Effector memory CD4-positive, alpha-beta T cell (primary cell): ENCODE data around the gene DSCAML1.

Source experiments
- DNase-seq, 3 donors: peaks; one replicate each; pipeline ENCODE4 v3.0.0-alpha.2; 2020
- H3K27ac ChIP-seq: 2 replicates; pipeline ENCODE4 v1.7.0; 2013; ENCODE audit warnings: mild to moderate bottlenecking, low read length, moderate library complexity; ENCODE audit not compliant: insufficient read depth, poor library complexity, severe bottlenecking
- H3K27me3 ChIP-seq: replicated peaks from 2 replicates; pipeline ENCODE4 v1.7.0; 2013; ENCODE audit warnings: mild to moderate bottlenecking, low read length; ENCODE audit not compliant: insufficient read depth, control insufficient read depth, poor library complexity, severe bottlenecking
- H3K36me3 ChIP-seq: 2 replicates; pipeline ENCODE4 v1.7.0; 2013; ENCODE audit warnings: mild to moderate bottlenecking, low read length, moderate library complexity; ENCODE audit not compliant: control insufficient read depth, insufficient read depth
- H3K4me1 ChIP-seq: 2 replicates; pipeline ENCODE4 v1.7.0; 2013; ENCODE audit warnings: low read length, mild to moderate bottlenecking; ENCODE audit not compliant: control insufficient read depth, insufficient read depth, poor library complexity, severe bottlenecking
- H3K4me3 ChIP-seq: 2 replicates; pipeline ENCODE4 v1.7.0; 2013; ENCODE audit warnings: low read length, low read depth, mild to moderate bottlenecking; ENCODE audit not compliant: insufficient read depth, poor library complexity, severe bottlenecking
- H3K9me3 ChIP-seq: 2 replicates; pipeline ENCODE4 v1.7.0; 2013; ENCODE audit warnings: mild to moderate bottlenecking, low read length, moderate library complexity; ENCODE audit not compliant: control insufficient read depth

Gene DSCAML1

GRCh38 chr11:117392001-117392690 is 404.9 kb downstream of the DSCAML1 start:
- Histone ChIP-seq H3K4me3 (no peak overlapping the region), H3K9me3 (no peaks in the 10 kb centered on the region), H3K27me3 (no peaks in the 10 kb centered on the region), H3K4me1 (no peaks in the 10 kb centered on the region), H3K36me3 (peaks cover 75% of the 10 kb centered on the region), H3K27ac (no peak overlapping the region)
- DNase-seq = no peak

DNA sequence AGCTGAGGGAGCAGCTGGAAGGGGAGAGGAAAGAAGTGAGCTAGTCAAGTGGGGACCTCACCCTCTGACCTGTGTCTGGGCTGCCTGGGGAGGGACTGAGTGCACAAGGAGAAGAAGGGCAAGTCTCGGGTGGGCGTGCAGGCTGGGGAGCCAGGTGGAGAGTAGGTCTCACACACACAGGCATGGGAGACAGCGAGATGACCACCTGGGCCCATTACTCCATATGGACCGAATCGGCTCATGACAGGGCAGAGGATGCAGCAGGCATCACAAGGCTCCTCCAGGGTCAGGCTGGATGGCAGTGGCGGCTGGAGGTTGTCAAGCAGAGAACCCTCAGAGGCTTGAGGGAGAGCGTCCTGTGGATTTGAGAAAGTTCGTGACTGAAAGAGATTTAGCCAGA is 405.8 kb downstream of the DSCAML1 start:
- H3K36me3 ChIP-seq = peaks cover 75% of the 10 kb centered on the region
- H3K27me3 ChIP-seq = no peaks in the 10 kb centered on the region
- no peaks in the 10 kb centered on the region for H3K9me3 ChIP-seq
- no peak for DNase-seq
- H3K27ac ChIP-seq = no peak overlapping the region
- H3K4me3 ChIP-seq = no peak overlapping the region
- H3K4me1 ChIP-seq = no peaks in the 10 kb centered on the region

DNA sequence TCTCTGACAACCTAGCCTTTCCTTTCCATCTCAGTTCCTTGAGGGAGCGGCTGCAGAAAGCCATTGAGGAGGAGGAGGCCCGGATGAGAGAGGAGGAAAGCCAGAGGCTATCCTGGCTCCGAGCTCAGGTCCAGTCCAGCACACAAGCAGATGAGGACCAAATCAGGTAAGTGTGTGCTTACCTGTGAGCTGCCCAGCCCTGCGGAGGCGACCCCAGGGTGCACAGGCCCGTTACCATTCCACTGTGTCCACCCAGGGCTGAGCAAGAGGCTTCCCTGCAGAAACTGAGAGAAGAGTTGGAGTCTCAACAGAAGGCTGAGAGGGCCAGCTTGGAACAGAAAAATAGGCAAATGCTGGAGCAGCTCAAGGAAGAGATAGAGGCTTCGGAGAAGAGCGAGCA is 406.3 kb downstream of the DSCAML1 start:
- Histone ChIP-seq H3K4me1 (no peaks in the 10 kb centered on the region), H3K36me3 (peaks cover 75% of the 10 kb centered on the region), H3K9me3 (no peaks in the 10 kb centered on the region), H3K4me3 (no peak overlapping the region), H3K27ac (no peak overlapping the region), H3K27me3 (no peaks in the 10 kb centered on the region)
- DNase-seq = no peak

GRCh38 chr11:117387992-117388755 is 408.8 kb downstream of the DSCAML1 start:
- H3K4me3 ChIP-seq = no peak overlapping the region
- no peaks in the 10 kb centered on the region for H3K9me3 ChIP-seq
- no peak overlapping the region for H3K27ac ChIP-seq
- H3K27me3 ChIP-seq = no peaks in the 10 kb centered on the region
- peaks cover 55% of the 10 kb centered on the region for H3K36me3 ChIP-seq
- DNase-seq = no peak
- H3K4me1 ChIP-seq = no peaks in the 10 kb centered on the region

DNA sequence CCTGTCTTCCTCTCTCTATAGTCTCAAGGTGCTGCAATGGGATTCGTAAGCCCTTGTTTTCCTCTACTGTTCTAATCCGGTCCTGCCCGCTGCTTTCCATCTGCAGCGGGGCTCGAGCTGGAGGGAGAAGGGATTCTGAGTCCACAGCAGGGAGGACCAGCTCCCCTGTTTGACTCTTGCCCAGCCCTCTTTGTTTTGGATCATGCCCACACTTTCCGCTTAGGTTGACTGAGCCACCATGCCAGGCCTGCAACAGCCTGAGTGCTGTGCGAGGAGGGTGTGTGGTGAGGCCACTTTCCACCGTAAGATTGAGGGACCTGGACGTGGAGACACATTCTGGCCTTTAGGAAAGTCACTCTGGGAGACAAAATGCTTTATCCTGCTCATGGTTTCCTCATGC is 411.1 kb downstream of the DSCAML1 start:
- H3K4me1 ChIP-seq = no peaks in the 10 kb centered on the region
- H3K27ac ChIP-seq = no peak overlapping the region
- peaks cover 53% of the 10 kb centered on the region for H3K36me3 ChIP-seq

DNA sequence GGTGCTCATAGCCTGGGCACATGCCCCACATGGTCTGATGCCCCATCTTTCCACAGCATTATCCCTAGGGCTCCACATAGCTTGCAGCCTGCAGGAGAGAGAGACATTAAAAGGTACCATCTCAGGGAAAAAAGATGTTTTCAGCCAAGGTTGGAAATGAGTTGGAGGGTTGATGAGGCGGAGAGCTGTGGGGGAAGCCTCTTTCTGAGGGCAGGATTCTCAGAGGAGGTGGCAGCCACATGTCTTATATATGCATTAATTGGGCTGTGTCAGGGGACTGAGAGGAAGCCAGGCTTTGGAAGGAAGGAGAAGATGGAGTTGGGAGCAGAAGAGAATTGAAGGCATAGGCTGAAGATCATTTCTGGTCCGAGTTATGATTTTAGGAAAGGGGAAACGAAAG is 411.5 kb downstream of the DSCAML1 start:
- Histone ChIP-seq H3K4me3 (no peak overlapping the region), H3K27me3 (no peaks in the 10 kb centered on the region), H3K9me3 (no peaks in the 10 kb centered on the region), H3K36me3 (peaks cover 55% of the 10 kb centered on the region), H3K4me1 (no peaks in the 10 kb centered on the region), H3K27ac (no peak overlapping the region)
- DNase-seq = no peak

More for the DNA sequence above, 411.1 kb downstream of the DSCAML1 start:
- DNase-seq = no peak
- Histone ChIP-seq H3K9me3 (no peaks in the 10 kb centered on the region), H3K27me3 (no peaks in the 10 kb centered on the region), H3K4me3 (no peak overlapping the region)

- no peak overlapping the region for H3K4me3 ChIP-seq
- no peak for DNase-seq
- H3K27ac ChIP-seq = no peak overlapping the region
- H3K9me3 ChIP-seq = no peaks in the 10 kb centered on the region
- H3K36me3 ChIP-seq = peaks cover 61% of the 10 kb centered on the region
- H3K27me3 ChIP-seq = no peaks in the 10 kb centered on the region
- H3K4me1 ChIP-seq = no peaks in the 10 kb centered on the region
Measured at GRCh38 chr11:117384045-117384444, 413.0 kb downstream of the DSCAML1 start.

- DNase-seq = no peak
- H3K4me1 ChIP-seq = no peaks in the 10 kb centered on the region
- H3K27me3 ChIP-seq = no peaks in the 10 kb centered on the region
- H3K9me3 ChIP-seq = no peaks in the 10 kb centered on the region
- H3K36me3 ChIP-seq = peaks cover 55% of the 10 kb centered on the region
- no peak overlapping the region for H3K27ac ChIP-seq
- H3K4me3 ChIP-seq = no peak overlapping the region
Measured at GRCh38 chr11:117382746-117383145, 414.3 kb downstream of the DSCAML1 start.

GRCh38 chr11:117381481-117382387 is 415.3 kb downstream of the DSCAML1 start:
- H3K4me3 ChIP-seq = no peak overlapping the region
- H3K9me3 ChIP-seq = no peaks in the 10 kb centered on the region
- no peaks in the 10 kb centered on the region for H3K4me1 ChIP-seq
- H3K36me3 ChIP-seq = peaks cover 45% of the 10 kb centered on the region
- H3K27me3 ChIP-seq = no peaks in the 10 kb centered on the region
- DNase-seq = no peak
- H3K27ac ChIP-seq = no peak overlapping the region
